Measurements from ENCODE around the gene NSG2. TPM values are rescaled to one million over a fixed set of nuclear protein-coding genes. Genes with fewer than 3 reads are reported as not detected.

The NSG2 gene
- total RNA-seq, 2 donors from 2014 or later = 2.9 TPM; not detected in 1

DNA sequence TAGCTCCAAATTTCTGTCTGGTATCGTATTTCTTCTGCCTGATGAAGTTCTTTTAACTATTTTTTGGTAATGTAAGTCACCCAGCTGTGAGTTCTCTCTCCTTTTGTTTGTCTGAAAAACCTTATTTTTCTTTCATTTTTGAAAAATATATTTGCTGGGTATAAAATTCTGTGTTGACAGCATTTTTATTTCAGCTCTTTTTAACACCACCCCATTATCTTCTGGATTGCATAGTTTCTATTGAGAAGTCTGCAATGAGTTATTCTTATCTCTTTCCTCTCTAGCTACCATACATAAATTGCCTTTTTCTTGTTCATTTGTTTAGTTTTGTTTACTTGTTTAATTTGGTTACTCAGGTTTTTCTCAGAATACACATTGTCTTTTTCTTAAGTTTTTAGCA is 109.1 kb downstream of the NSG2 start:
- Histone ChIP-seq H3K4me1 (no peaks in the 10 kb centered on the region), H3K4me3 (no peak overlapping the region), H3K9me3 (no peaks in the 10 kb centered on the region), H3K27me3 (no peaks in the 10 kb centered on the region), H3K27ac (no peak overlapping the region), H3K36me3 (replicated peaks in 1 of 2; ENCODE audit: insufficient read depth in 1 of 2, low read depth in 2 of 2) (no peaks in the 10 kb centered on the region)
- 77 to 84% methylated on average over 1 of the region's 1 CpG for WGBS, 2 donors
- no peak for DNase-seq
- intact Hi-C loops (cut with DNase I) = no loop called here
- ATAC-seq = no peak
- no peak for TF ChIP-seq POLR2A (IDR thresholded peaks at IDR 0.05)
- TF ChIP-seq, protein P1, sequence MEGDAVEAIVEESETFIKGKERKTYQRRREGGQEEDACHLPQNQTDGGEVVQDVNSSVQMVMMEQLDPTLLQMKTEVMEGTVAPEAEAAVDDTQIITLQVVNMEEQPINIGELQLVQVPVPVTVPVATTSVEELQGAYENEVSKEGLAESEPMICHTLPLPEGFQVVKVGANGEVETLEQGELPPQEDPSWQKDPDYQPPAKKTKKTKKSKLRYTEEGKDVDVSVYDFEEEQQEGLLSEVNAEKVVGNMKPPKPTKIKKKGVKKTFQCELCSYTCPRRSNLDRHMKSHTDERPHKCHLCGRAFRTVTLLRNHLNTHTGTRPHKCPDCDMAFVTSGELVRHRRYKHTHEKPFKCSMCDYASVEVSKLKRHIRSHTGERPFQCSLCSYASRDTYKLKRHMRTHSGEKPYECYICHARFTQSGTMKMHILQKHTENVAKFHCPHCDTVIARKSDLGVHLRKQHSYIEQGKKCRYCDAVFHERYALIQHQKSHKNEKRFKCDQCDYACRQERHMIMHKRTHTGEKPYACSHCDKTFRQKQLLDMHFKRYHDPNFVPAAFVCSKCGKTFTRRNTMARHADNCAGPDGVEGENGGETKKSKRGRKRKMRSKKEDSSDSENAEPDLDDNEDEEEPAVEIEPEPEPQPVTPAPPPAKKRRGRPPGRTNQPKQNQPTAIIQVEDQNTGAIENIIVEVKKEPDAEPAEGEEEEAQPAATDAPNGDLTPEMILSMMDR (IDR thresholded peaks at IDR 0.05) = no peak

DNA sequence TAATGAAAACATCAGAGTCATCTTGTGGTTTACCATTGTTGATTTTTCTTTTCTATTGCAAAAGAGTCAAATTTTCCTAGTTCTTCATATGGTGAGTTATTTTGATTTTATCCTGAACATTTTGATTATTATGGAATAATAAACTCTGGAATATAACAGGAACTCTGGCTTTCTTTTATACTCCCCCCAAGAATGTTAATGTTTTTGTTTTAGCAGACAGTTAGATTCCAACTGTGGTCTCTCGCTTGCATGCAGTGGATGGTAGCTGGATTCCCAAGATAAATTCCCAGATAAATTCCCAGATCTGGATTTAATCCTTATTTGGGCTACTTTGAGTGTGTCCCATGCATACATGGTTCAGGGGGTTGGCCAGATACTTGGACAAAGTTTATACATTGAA is 109.8 kb downstream of the NSG2 start:
- Histone ChIP-seq H3K4me3 (no peak overlapping the region), H3K27ac (no peak overlapping the region), H3K36me3 (replicated peaks in 1 of 2; ENCODE audit: insufficient read depth in 1 of 2, low read depth in 2 of 2) (no peaks in the 10 kb centered on the region), H3K4me1 (no peaks in the 10 kb centered on the region), H3K9me3 (no peaks in the 10 kb centered on the region), H3K27me3 (no peaks in the 10 kb centered on the region)
- DNase-seq (no peak), ATAC-seq (no peak)
- TF ChIP-seq, protein P1 (IDR thresholded peaks at IDR 0.05) = no peak
- TF ChIP-seq POLR2A (IDR thresholded peaks at IDR 0.05) = no peak
- intact Hi-C loops (cut with DNase I) = no loop called here
- whole genome bisulfite sequencing, 2 donors = 94 to 95% methylated on average over 1 of the region's 1 CpG

DNA sequence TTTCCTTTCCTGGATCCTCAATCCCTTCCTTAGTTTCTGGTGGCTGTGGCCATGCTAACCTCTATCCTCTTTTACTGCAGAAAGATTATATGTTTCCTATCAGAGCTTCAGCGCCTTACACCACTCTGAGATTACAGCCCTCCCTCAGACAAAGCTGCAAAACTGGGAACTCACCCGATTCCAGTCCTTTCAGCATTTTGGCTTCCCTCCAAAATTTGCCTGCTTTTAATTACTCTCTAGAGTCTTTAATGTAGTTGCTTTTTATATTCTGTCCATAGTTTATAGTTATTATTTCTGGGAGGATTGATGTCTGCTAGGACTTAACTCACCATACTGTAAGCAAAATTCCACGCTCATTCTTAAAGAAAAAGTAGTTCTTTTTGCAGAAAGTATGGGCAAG is 110.2 kb downstream of the NSG2 start:
- no peak overlapping the region for H3K27ac ChIP-seq
- H3K4me3 ChIP-seq = no peak overlapping the region
- 61 to 69% methylated on average over 3 of the region's 3 CpGs for WGBS, 2 donors
- DNase-seq = no peak
- TF ChIP-seq, protein P1 (IDR thresholded peaks at IDR 0.05) = no peak
- no peak for TF ChIP-seq POLR2A (IDR thresholded peaks at IDR 0.05)
- no peaks in the 10 kb centered on the region for H3K4me1 ChIP-seq
- H3K36me3 ChIP-seq (replicated peaks in 1 of 2; ENCODE audit: insufficient read depth in 1 of 2, low read depth in 2 of 2) = no peaks in the 10 kb centered on the region
- no peaks in the 10 kb centered on the region for H3K27me3 ChIP-seq
- intact Hi-C loops (cut with DNase I) = no loop called here
- ATAC-seq = no peak
- H3K9me3 ChIP-seq = no peaks in the 10 kb centered on the region

DNA sequence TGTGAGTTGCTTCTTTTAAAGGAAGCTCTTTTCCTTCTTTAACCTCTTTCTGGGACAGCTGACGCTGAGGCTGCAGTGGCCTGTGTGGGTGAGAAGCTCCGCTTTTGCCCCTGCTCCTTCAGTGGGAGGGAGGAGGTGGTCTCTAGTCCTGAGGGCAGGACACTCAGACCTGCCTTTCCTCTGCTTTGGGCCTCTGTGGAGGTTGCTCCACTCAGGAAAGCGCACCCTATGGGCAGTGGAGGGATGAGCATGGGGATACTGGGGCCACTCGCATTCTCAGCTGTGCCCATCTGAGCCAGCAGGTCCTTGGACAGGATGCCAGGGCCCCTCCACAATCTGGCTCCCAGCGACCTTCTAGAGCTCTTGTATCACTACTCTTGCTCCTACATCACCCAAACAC is 111.5 kb downstream of the NSG2 start:
- intact Hi-C loops (cut with DNase I) = no loop called here
- Histone ChIP-seq H3K4me3 (no peak overlapping the region), H3K27me3 (no peaks in the 10 kb centered on the region), H3K36me3 (replicated peaks in 1 of 2; ENCODE audit: insufficient read depth in 1 of 2, low read depth in 2 of 2) (no peaks in the 10 kb centered on the region), H3K4me1 (no peaks in the 10 kb centered on the region), H3K9me3 (no peaks in the 10 kb centered on the region), H3K27ac (no peak overlapping the region)
- DNase-seq = no peak
- ATAC-seq = no peak
- TF ChIP-seq, protein P1 (IDR thresholded peaks at IDR 0.05) = no peak
- no peak for TF ChIP-seq POLR2A (IDR thresholded peaks at IDR 0.05)
- WGBS, 2 donors = 81 to 82% methylated on average over 5 of the region's 5 CpGs

Other genes starting within 250 kb of the NSG2 start
- gene CPEB4, start 157.4 kb upstream of the NSG2 start, total RNA-seq = 10 to 100 TPM; 35.3 to 35.6 TPM
- gene C5orf47, start 56.5 kb upstream of the NSG2 start, total RNA-seq = not detected